HG03108 (cell line): ENCODE results near the gene ZNF121.
"Not testable (repeated sequence)": the region's sequence is repeated elsewhere in the genome, so short reads cannot be mapped to it uniquely, and the experiment has no call there.

Experiments
- ATAC-seq: cut with Tn5 transposase; IDR thresholded peaks from one replicate; pipeline ENCODE4 v1.9.1; 2021; ENCODE audit warnings: moderate library complexity; ENCODE audit not compliant: unreplicated experiment

The ZNF121 gene

GRCh38 chr19:9584073-9584833 lies at the start of gene ZNF121:
Gene ZNF121 (minus strand): TSS chr19:9584504. CDS start chr19:9568097, 16,407 bp downstream.
- peak; percentile 81 for ATAC-seq

- ATAC-seq = no peak
These were observed 43.6 kb upstream of the ZNF121 start for GRCh38 chr19:9627856-9628255.

- ATAC-seq = no peak
These were observed 38.2 kb upstream of the ZNF121 start for GRCh38 chr19:9622531-9622930.

- ATAC-seq = peak; percentile 63
These were observed 37.1 kb upstream of the ZNF121 start, which contains the start of gene ZNF561 for GRCh38 chr19:9621156-9622037. Gene ZNF561 (minus strand): TSS chr19:9621232. CDS start chr19:9619456, 1,776 bp downstream.

- ATAC-seq = no peak
These were observed 36.5 kb upstream of the ZNF121 start for GRCh38 chr19:9620842-9621155.

GRCh38 chr19:9615844-9616243 lies 31.5 kb upstream of the ZNF121 start:
- ATAC-seq = no peak

GRCh38 chr19:9610484-9611113 lies 26.3 kb upstream of the ZNF121 start:
- ATAC-seq = no peak

- no peak for ATAC-seq
These were observed 24.6 kb upstream of the ZNF121 start for GRCh38 chr19:9608912-9609311.

- no peak for ATAC-seq
These were observed 12.7 kb upstream of the ZNF121 start for GRCh38 chr19:9597027-9597426.

- no peak for ATAC-seq
These were observed 2.5 kb upstream of the ZNF121 start for GRCh38 chr19:9586764-9587163.

- ATAC-seq = not testable (repeated sequence)
These were observed 2.1 kb downstream of the ZNF121 start for GRCh38 chr19:9582081-9582725.

GRCh38 chr19:9580728-9581127 lies 3.6 kb downstream of the ZNF121 start:
- no peak for ATAC-seq

GRCh38 chr19:9570255-9570654 lies 14.0 kb downstream of the ZNF121 start:
- ATAC-seq = no peak

- ATAC-seq = no peak
These were observed 17.6 kb downstream of the ZNF121 start for GRCh38 chr19:9566729-9567128.

GRCh38 chr19:9565900-9566705 lies 18.2 kb downstream of the ZNF121 start:
- ATAC-seq = no peak

GRCh38 chr19:9552536-9553274 lies 31.6 kb downstream of the ZNF121 start:
- no peak for ATAC-seq

GRCh38 chr19:9547870-9548269 lies 36.4 kb downstream of the ZNF121 start:
- no peak for ATAC-seq

- ATAC-seq = not testable (repeated sequence)
These were observed 43.0 kb downstream of the ZNF121 start for GRCh38 chr19:9541281-9541680.

- not testable (repeated sequence) for ATAC-seq
These were observed 44.4 kb downstream of the ZNF121 start for GRCh38 chr19:9539921-9540320.
